HEK293 (cell line): ENCODE data around the gene CAPN12.
A peak's percentile ranks its signal among the peaks of the same experiment; 100 is the strongest.

Experiments used
- CTCF ChIA-PET: fragments of 350-600 bp; formaldehyde crosslinking; extraction: SDS; loops from one replicate; lab custom pipeline; 2021; ENCODE audit warnings: antibody characterized with exemption; lab: Yijun Ruan, JAX
- POLR2A ChIA-PET: fragments of 300-600 bp; formaldehyde crosslinking; extraction: SDS; loops from one replicate; lab custom pipeline; 2020; ENCODE audit warnings: antibody characterized with exemption, inconsistent platforms; lab: Yijun Ruan, JAX
- H3K27ac ChIP-seq: fragments of 200-500 bp; sonication (Bioruptor generic); 2 replicates; pipeline ENCODE4 v1.5.1; 2014; ENCODE audit warnings: low read depth, low read length, control low read depth, inconsistent platforms; ENCODE audit errors: extremely low read depth
- H3K36me3 ChIP-seq, 2 experiments: fragments of 200-500 bp in 1 of 2; sonication (Bioruptor generic) in 1 of 2; 1 replicate in 1 of 2; 2 replicates in 1 of 2; pipeline ENCODE4 v1.5.1; 2014 to 2017; ENCODE audit warnings: inconsistent platforms in 2 of 2, low read length in 2 of 2; ENCODE audit not compliant: control insufficient read depth in 2 of 2, insufficient read depth in 1 of 2
- H3K4me1 ChIP-seq: fragments of 200-500 bp; sonication (Bioruptor generic); 2 replicates; pipeline ENCODE4 v1.5.1; 2014; ENCODE audit warnings: mild to moderate bottlenecking, low read length, inconsistent platforms; ENCODE audit not compliant: control insufficient read depth, insufficient read depth
- H3K4me3 ChIP-seq: 2 replicates; pipeline ENCODE4 v1.5.1; 2011; ENCODE audit warnings: low read depth, mild to moderate bottlenecking, control low read depth, low read length, moderate library complexity
- H3K9me3 ChIP-seq: fragments of 200-500 bp; sonication (Bioruptor generic); 2 replicates; pipeline ENCODE4 v1.5.1; 2014; ENCODE audit warnings: low read depth, low read length, inconsistent platforms; ENCODE audit not compliant: control insufficient read depth, insufficient read depth
- BCL11B ChIP-seq: fragments of 450-650 bp; formaldehyde crosslinking; IDR thresholded peaks from 2 replicates; pipeline ENCODE4 v1.5.1; 2016; ENCODE audit warnings: low read depth, missing biosample characterization, missing genetic modification characterization
- GFI1B ChIP-seq: fragments of 450-650 bp; formaldehyde crosslinking; IDR thresholded peaks from 2 replicates; pipeline ENCODE4 v1.5.1; 2016; ENCODE audit warnings: missing biosample characterization, missing genetic modification characterization
- MZF1 ChIP-seq: fragments of 450-650 bp; formaldehyde crosslinking; IDR thresholded peaks from 2 replicates; pipeline ENCODE4 v1.5.1; 2017; ENCODE audit warnings: missing biosample characterization, missing genetic modification characterization, borderline replicate concordance
- ZBTB49 ChIP-seq: fragments of 450-650 bp; formaldehyde crosslinking; IDR thresholded peaks from 2 replicates; pipeline ENCODE4 v1.5.1; 2016; ENCODE audit warnings: missing biosample characterization, missing genetic modification characterization, low read depth
- ZFHX2 ChIP-seq: fragments of 450-650 bp; formaldehyde crosslinking; conservative IDR thresholded peaks from 2 replicates; pipeline ENCODE4 v1.5.1; 2016; ENCODE audit warnings: missing biosample characterization, missing genetic modification characterization
- ZNF16 ChIP-seq: fragments of 450-650 bp; formaldehyde crosslinking; IDR thresholded peaks from 2 replicates; pipeline ENCODE4 v1.5.1; 2016; ENCODE audit warnings: low read depth, missing biosample characterization, missing genetic modification characterization
- ZNF280C ChIP-seq: fragments of 450-650 bp; formaldehyde crosslinking; IDR thresholded peaks from 2 replicates; pipeline ENCODE4 v1.5.1; 2016; ENCODE audit warnings: missing biosample characterization, missing genetic modification characterization
- ZNF302 ChIP-seq: fragments of 450-650 bp; formaldehyde crosslinking; IDR thresholded peaks from 2 replicates; pipeline ENCODE4 v1.5.1; 2016; ENCODE audit warnings: missing biosample characterization, missing genetic modification characterization, low read depth
- ZNF341 ChIP-seq: fragments of 450-650 bp; formaldehyde crosslinking; IDR thresholded peaks from 2 replicates; pipeline ENCODE4; 2016; ENCODE audit warnings: low read depth, missing biosample characterization, missing genetic modification characterization
- ZNF433 ChIP-seq: fragments of 450-650 bp; formaldehyde crosslinking; IDR thresholded peaks from 2 replicates; pipeline ENCODE4 v1.5.1; 2016; ENCODE audit warnings: missing biosample characterization, missing genetic modification characterization, low read depth
- ZNF510 ChIP-seq: fragments of 450-650 bp; formaldehyde crosslinking; IDR thresholded peaks from 2 replicates; pipeline ENCODE4 v1.5.1; 2018; ENCODE audit warnings: mild to moderate bottlenecking, missing genetic modification characterization, missing biosample characterization; ENCODE audit not compliant: insufficient replicate concordance
- ZNF596 ChIP-seq: fragments of 450-650 bp; IDR thresholded peaks from 2 replicates; pipeline ENCODE4 v1.5.0; 2018; ENCODE audit warnings: missing biosample characterization, mild to moderate bottlenecking, missing genetic modification characterization, moderate library complexity
- ZNF658 ChIP-seq: fragments of 450-650 bp; formaldehyde crosslinking; IDR thresholded peaks from 2 replicates; pipeline ENCODE4; 2016; ENCODE audit warnings: missing biosample characterization, missing genetic modification characterization
- ZNF660 ChIP-seq: fragments of 450-650 bp; IDR thresholded peaks from 2 replicates; pipeline ENCODE4 v1.5.1; 2018; ENCODE audit warnings: missing biosample characterization, mild to moderate bottlenecking, missing genetic modification characterization
- ZNF704 ChIP-seq: fragments of 450-650 bp; formaldehyde crosslinking; IDR thresholded peaks from 2 replicates; pipeline ENCODE4 v1.5.1; 2016; ENCODE audit warnings: missing biosample characterization, missing genetic modification characterization
- ZNF747 ChIP-seq: fragments of 450-650 bp; formaldehyde crosslinking; IDR thresholded peaks from 2 replicates; pipeline ENCODE4 v1.5.1; 2016; ENCODE audit warnings: missing biosample characterization, missing genetic modification characterization
- ZNF776 ChIP-seq: fragments of 450-650 bp; formaldehyde crosslinking; IDR thresholded peaks from 2 replicates; pipeline ENCODE4 v1.5.0; 2017; ENCODE audit warnings: missing biosample characterization, missing genetic modification characterization, borderline replicate concordance
- ZSCAN30 ChIP-seq: fragments of 450-650 bp; IDR thresholded peaks from 2 replicates; pipeline ENCODE4 v1.5.1; 2018; ENCODE audit warnings: missing biosample characterization, mild to moderate bottlenecking, missing genetic modification characterization, moderate library complexity
- ZSCAN4 ChIP-seq: fragments of 450-650 bp; formaldehyde crosslinking; IDR thresholded peaks from 2 replicates; pipeline ENCODE4 v1.5.1; 2017; ENCODE audit warnings: missing biosample characterization, missing genetic modification characterization
- TF ChIP-seq, protein P1 (sequence below): fragments of 450-650 bp; formaldehyde crosslinking; IDR thresholded peaks from 2 replicates; pipeline ENCODE4 v1.5.1; 2016; ENCODE audit warnings: missing biosample characterization, missing genetic modification characterization

Gene CAPN12

GRCh38 chr19:38715555-38715954 lies 28.7 kb downstream of the CAPN12 start:
- no peaks in the 10 kb centered on the region for H3K4me1 ChIP-seq
- no peak overlapping the region for H3K27ac ChIP-seq
- ChIA-PET POLR2A (interaction anchor here (0.9 kb wide), 2 partner anchors 68 to 626 kb away, joined by 3 to 4 read pairs; partner anchors contain the start of gene ACTN4), CTCF (interaction anchor here (0.7 to 2.3 kb wide), 5 partner anchors 14 to 312 kb away, joined by 3 to 21 read pairs (median 6); partner anchors contain the start of gene FAM98C)
- H3K36me3 ChIP-seq, result peaks cover 79 to 91% of the 10 kb centered on the region in 2 experiments
- TF ChIP-seq ZNF660 (tag by site-specific recombination), result 0 out of 2 replicates have a peak, but pooled peaks have one; percentile 22
- TF ChIP-seq, protein P1, sequence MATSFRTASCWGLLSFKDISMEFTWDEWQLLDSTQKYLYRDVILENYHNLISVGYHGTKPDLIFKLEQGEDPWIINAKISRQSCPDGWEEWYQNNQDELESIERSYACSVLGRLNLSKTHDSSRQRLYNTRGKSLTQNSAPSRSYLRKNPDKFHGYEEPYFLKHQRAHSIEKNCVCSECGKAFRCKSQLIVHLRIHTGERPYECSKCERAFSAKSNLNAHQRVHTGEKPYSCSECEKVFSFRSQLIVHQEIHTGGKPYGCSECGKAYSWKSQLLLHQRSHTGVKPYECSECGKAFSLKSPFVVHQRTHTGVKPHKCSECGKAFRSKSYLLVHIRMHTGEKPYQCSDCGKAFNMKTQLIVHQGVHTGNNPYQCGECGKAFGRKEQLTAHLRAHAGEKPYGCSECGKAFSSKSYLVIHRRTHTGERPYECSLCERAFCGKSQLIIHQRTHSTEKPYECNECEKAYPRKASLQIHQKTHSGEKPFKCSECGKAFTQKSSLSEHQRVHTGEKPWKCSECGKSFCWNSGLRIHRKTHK (tag by site-specific recombination), result no peak
- no peaks in the 10 kb centered on the region for H3K9me3 ChIP-seq
- no peak overlapping the region for H3K4me3 ChIP-seq

GRCh38 chr19:38714354-38714778 lies 29.9 kb downstream of the CAPN12 start:
- Histone ChIP-seq H3K9me3 (no peaks in the 10 kb centered on the region), H3K36me3 (peaks cover 80 to 91% of the 10 kb centered on the region in 2 experiments), H3K27ac (no peak overlapping the region), H3K4me1 (no peaks in the 10 kb centered on the region), H3K4me3 (no peak overlapping the region)
- ChIA-PET POLR2A (interaction anchor here (0.6 to 0.9 kb wide), 2 partner anchors 11 to 627 kb away, joined by 3 to 5 read pairs; no protein-coding TSS in a partner anchor), CTCF (interaction anchor here (0.6 to 2.3 kb wide), 4 partner anchors 11 to 311 kb away, joined by 4 to 21 read pairs (median 6); partner anchors contain the start of gene FAM98C)
- TF ChIP-seq ZNF658 (tag by site-specific recombination), result no peak
- no peak for TF ChIP-seq ZNF302 (tag by site-specific recombination)

DNA sequence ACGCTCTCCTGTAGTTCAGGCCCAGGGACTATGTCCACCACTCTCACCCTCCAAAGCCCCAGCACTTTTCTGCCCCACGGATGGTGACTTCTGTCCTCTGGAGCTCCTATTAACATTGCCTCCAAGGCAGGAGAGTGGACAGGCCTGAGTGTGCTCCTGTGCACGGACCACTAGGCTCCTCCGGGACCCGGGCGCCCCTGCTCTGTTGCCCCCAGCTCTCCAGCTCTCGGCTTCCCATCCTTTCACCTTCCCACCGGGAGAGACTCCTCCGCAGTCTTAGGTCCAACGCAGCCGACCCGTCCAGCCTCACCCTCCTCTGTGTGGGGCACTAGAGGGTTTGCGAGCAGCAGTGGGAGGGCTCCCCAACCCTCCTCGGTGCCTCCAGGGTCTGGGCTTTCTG lies 30.4 kb downstream of the CAPN12 start:
- Histone ChIP-seq H3K36me3 (peaks cover 82 to 91% of the 10 kb centered on the region in 2 experiments), H3K4me3 (no peak overlapping the region)
- ChIA-PET POLR2A (no interaction called here), CTCF (interaction anchor here (0.6 to 2.3 kb wide), 6 partner anchors 9 to 310 kb away, joined by 3 to 21 read pairs (median 4); partner anchors contain the start of gene FAM98C)
- TF ChIP-seq ZNF280C (tag by site-specific recombination) (no peak), ZNF704 (tag by site-specific recombination) (no peak), ZNF341 (no peak), ZNF433 (no peak), ZSCAN30 (tag by site-specific recombination) (no peak), ZNF776 (tag by site-specific recombination) (no peak), ZSCAN4 (no peak), ZNF747 (no peak), ZNF510 (tag by site-specific recombination) (no peak), GFI1B (tag by site-specific recombination) (no peak), ZBTB49 (tag by site-specific recombination) (no peak), ZNF16 (tag by site-specific recombination) (no peak), ZFHX2 (tag by site-specific recombination) (no peak), ZNF596 (no peak), MZF1 (tag by site-specific recombination) (no peak), BCL11B (tag by site-specific recombination) (no peak)
- TF ChIP-seq, all 188 proteins: peak for 0
- no peaks in the 10 kb centered on the region for H3K9me3 ChIP-seq
- no peaks in the 10 kb centered on the region for H3K4me1 ChIP-seq
- H3K27ac ChIP-seq, result 0 out of 2 replicates have a peak overlapping the region, but pooled peaks have one; percentile 16
